Fibroblast of gingiva (primary cell): ENCODE results near the gene ARMC9.
"Not testable (repeated sequence)": the region's sequence is repeated elsewhere in the genome, so short reads cannot be mapped to it uniquely, and the experiment has no call there.

Experiments used
- DNase-seq: peaks from one replicate; pipeline ENCODE4 v3.0.0-alpha.2; 2011; ENCODE audit warnings: low read depth

Gene ARMC9

GRCh38 chr2:231343006-231343710, 144.7 kb downstream of the ARMC9 start:
- DNase-seq = no peak

- DNase-seq = no peak
These were observed 145.6 kb downstream of the ARMC9 start for GRCh38 chr2:231343988-231344387.

GRCh38 chr2:231344851-231345250, 146.4 kb downstream of the ARMC9 start:
- no peak for DNase-seq

GRCh38 chr2:231347081-231347480, 148.7 kb downstream of the ARMC9 start:
- DNase-seq = no peak

- DNase-seq = no peak
These were observed 149.2 kb downstream of the ARMC9 start for GRCh38 chr2:231347638-231348037.

- DNase-seq = peak; percentile 7
These were observed 149.7 kb downstream of the ARMC9 start for GRCh38 chr2:231348173-231348572.

- DNase-seq = no peak
These were observed 150.4 kb downstream of the ARMC9 start for GRCh38 chr2:231348704-231349373.

GRCh38 chr2:231349374-231349735, 150.9 kb downstream of the ARMC9 start:
- DNase-seq = not testable (repeated sequence)

- DNase-seq = no peak
These were observed 153.2 kb downstream of the ARMC9 start for GRCh38 chr2:231351648-231352047.

GRCh38 chr2:231353469-231353868, 155.0 kb downstream of the ARMC9 start:
- DNase-seq = no peak

- DNase-seq = no peak
These were observed 157.4 kb downstream of the ARMC9 start for GRCh38 chr2:231355508-231356465.

- no peak for DNase-seq
These were observed 158.0 kb downstream of the ARMC9 start for GRCh38 chr2:231356466-231356844.

- DNase-seq = no peak
These were observed 158.6 kb downstream of the ARMC9 start for GRCh38 chr2:231357048-231357447.

GRCh38 chr2:231357931-231358330, 159.5 kb downstream of the ARMC9 start:
- no peak for DNase-seq

GRCh38 chr2:231359441-231359840, 161.0 kb downstream of the ARMC9 start:
- DNase-seq = no peak

GRCh38 chr2:231359948-231360347, 161.5 kb downstream of the ARMC9 start:
- DNase-seq = no peak

- DNase-seq = no peak
These were observed 162.0 kb downstream of the ARMC9 start for GRCh38 chr2:231360401-231360800.

GRCh38 chr2:231360881-231361371, 162.5 kb downstream of the ARMC9 start:
- no peak for DNase-seq

- no peak for DNase-seq
These were observed 163.5 kb downstream of the ARMC9 start for GRCh38 chr2:231361701-231362554.

GRCh38 chr2:231362555-231363184, 164.2 kb downstream of the ARMC9 start:
- no peak for DNase-seq

- no peak for DNase-seq
These were observed 165.6 kb downstream of the ARMC9 start for GRCh38 chr2:231364061-231364460.
